ENCODE results near the gene FGR.

FGR gene

DNA sequence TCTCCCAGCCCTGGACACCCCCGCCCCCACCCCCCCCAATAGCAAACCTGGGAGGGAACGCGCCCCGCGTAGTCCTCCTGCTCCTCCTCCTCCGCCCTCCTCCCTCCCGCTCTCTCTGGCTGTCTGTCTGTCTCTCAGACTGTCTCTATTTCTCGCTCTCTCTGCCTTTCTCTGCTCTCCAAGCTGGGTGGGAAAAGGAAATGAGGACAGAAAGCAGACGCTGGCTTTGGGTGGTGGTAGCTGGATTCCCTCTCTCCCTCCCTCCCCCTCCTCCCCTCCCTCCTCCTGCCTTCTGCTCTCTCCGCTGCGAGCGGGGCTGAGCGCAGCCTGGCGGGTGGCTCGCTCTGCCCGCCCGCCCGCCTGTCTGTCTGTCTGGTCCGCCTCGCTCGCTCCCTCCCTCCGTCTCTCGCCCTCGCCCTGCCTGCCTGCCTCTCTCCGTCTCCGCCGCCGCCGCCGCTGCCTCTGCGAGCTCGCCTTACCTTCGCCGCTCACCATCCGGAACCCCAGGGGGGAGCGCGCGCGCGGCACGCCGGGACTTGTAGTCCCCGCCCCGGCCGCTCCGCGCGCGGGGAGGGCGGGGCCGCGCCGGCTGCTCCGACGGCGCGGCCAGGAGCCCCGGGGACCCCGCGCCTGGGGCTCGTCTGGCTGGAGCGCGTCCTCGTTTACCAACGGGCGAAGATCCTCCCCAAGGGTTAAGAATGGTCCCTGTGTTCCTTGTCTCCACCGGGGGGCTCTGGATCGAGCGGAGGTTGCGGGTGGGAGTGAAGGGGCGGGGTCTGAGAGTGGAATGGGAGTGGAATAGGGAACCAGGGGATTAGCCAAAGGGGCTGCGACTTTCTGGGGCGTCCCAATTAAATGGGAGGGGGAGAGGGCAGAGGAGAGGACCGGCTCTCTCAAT, 31.1 kb downstream of the FGR start, which contains the start of gene AHDC1:
Gene AHDC1, minus strand, starts transcription at position 464 of the 898 bp plus-strand sequence. CDS start 52,029 bp downstream, outside the sequence.
- TF ChIP-seq, protein P1, sequence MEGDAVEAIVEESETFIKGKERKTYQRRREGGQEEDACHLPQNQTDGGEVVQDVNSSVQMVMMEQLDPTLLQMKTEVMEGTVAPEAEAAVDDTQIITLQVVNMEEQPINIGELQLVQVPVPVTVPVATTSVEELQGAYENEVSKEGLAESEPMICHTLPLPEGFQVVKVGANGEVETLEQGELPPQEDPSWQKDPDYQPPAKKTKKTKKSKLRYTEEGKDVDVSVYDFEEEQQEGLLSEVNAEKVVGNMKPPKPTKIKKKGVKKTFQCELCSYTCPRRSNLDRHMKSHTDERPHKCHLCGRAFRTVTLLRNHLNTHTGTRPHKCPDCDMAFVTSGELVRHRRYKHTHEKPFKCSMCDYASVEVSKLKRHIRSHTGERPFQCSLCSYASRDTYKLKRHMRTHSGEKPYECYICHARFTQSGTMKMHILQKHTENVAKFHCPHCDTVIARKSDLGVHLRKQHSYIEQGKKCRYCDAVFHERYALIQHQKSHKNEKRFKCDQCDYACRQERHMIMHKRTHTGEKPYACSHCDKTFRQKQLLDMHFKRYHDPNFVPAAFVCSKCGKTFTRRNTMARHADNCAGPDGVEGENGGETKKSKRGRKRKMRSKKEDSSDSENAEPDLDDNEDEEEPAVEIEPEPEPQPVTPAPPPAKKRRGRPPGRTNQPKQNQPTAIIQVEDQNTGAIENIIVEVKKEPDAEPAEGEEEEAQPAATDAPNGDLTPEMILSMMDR (IDR thresholded peaks at IDR 0.05), result peak; percentile 10 to 60
- peaks cover 0 to 43% (median 36%) of the 10 kb centered on the region in 4 donors for H3K4me1 ChIP-seq
- no peaks in the 10 kb centered on the region for H3K9me3 ChIP-seq
- intact Hi-C loops (cut with DNase I; ENCODE audit: low total_unique reads), result loop anchor here (2.0 to 10.0 kb wide), 5 partner anchors 35 to 299 kb away; no protein-coding TSS in a partner anchor
- H3K27me3 ChIP-seq, result no peaks in the 10 kb centered on the region
- peak within 1 kb of the TSS; percentile 97 to 99 for H3K27ac ChIP-seq
- no peaks in the 10 kb centered on the region for H3K36me3 ChIP-seq
- peak within 1 kb of the TSS; percentile 93 to 99 for H3K4me3 ChIP-seq
- peak; percentile 94 to 96 for DNase-seq

DNA sequence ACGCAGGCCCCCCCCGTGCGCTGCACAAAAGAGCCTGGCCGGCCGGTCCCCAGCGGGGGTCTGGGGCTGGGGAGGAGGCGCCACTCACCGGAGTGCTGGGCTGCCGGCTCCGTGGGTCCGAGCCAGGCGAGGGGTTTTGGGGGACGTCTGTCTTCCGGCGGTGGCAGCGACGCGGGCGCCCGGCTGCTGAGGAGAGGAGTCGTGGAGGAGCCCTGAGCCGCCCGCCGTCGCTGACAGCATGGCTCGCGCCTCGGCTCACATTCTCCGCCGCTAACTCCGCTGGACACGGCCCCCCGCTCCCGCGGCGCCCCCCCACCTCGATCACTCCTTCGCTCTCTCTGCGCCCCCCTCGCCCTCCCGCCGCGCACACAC, 31.7 kb downstream of the FGR start:
- Histone ChIP-seq H3K4me1 (peaks cover 0 to 49% (median 42%) of the 10 kb centered on the region in 4 donors), H3K4me3 (peak overlapping the region; percentile 93 to 99), H3K9me3 (no peaks in the 10 kb centered on the region), H3K27ac (peak overlapping the region; percentile 97 to 99), H3K27me3 (no peaks in the 10 kb centered on the region), H3K36me3 (no peaks in the 10 kb centered on the region)
- intact Hi-C loops (cut with DNase I; ENCODE audit: low total_unique reads), result loop anchor here (2.0 to 10.0 kb wide), 4 partner anchors 34 to 298 kb away; no protein-coding TSS in a partner anchor
- TF ChIP-seq, protein P1 (IDR thresholded peaks at IDR 0.05), result no peak
- DNase-seq, result peak; percentile 50 to 81

GRCh38 chr1:27602462-27603308, 32.3 kb downstream of the FGR start:
- intact Hi-C loops (cut with DNase I; ENCODE audit: low total_unique reads), result loop anchor here (2.0 to 10.0 kb wide), 4 partner anchors 34 to 298 kb away; no protein-coding TSS in a partner anchor

GRCh38 chr1:27601771-27602461, 33.1 kb downstream of the FGR start:
- H3K4me3 ChIP-seq, result peak overlapping the region; percentile 93 to 99
- H3K27ac ChIP-seq, result peak overlapping the region; percentile 97 to 99
- no peaks in the 10 kb centered on the region for H3K27me3 ChIP-seq
- peak; percentile 53 to 92 for DNase-seq
- no peaks in the 10 kb centered on the region for H3K36me3 ChIP-seq
- no peaks in the 10 kb centered on the region for H3K9me3 ChIP-seq
- intact Hi-C loops (cut with DNase I; ENCODE audit: low total_unique reads), result loop anchor here (2.0 to 10.0 kb wide), 4 partner anchors 33 to 297 kb away; no protein-coding TSS in a partner anchor
- H3K4me1 ChIP-seq, result peaks cover 4 to 63% (median 56%) of the 10 kb centered on the region in 4 donors
- TF ChIP-seq, protein P1 (IDR thresholded peaks at IDR 0.05), result no peak

More at GRCh38 chr1:27602462-27603308, 32.3 kb downstream of the FGR start:
- no peaks in the 10 kb centered on the region for H3K36me3 ChIP-seq
- TF ChIP-seq, protein P1 (IDR thresholded peaks at IDR 0.05), result no peak
- H3K27me3 ChIP-seq, result no peaks in the 10 kb centered on the region
- H3K27ac ChIP-seq, result peak overlapping the region; percentile 97 to 99
- peaks cover 4 to 55% (median 48%) of the 10 kb centered on the region in 4 donors for H3K4me1 ChIP-seq
- H3K9me3 ChIP-seq, result no peaks in the 10 kb centered on the region
- peak; percentile 67 to 84 for DNase-seq
- H3K4me3 ChIP-seq, result peak overlapping the region; percentile 93 to 99

Measured in tibial artery (tissue), 4 donors.